GM19023 (cell line): ENCODE results near the gene PHTF2.
"Not testable (repeated sequence)": the region's sequence is repeated elsewhere in the genome, so short reads cannot be mapped to it uniquely, and the experiment has no call there.

Experiments used
- ATAC-seq: cut with Tn5 transposase; IDR thresholded peaks from one replicate; pipeline ENCODE4 v1.9.1; 2021; ENCODE audit warnings: mild to moderate bottlenecking, moderate library complexity; ENCODE audit not compliant: unreplicated experiment

PHTF2 gene

DNA sequence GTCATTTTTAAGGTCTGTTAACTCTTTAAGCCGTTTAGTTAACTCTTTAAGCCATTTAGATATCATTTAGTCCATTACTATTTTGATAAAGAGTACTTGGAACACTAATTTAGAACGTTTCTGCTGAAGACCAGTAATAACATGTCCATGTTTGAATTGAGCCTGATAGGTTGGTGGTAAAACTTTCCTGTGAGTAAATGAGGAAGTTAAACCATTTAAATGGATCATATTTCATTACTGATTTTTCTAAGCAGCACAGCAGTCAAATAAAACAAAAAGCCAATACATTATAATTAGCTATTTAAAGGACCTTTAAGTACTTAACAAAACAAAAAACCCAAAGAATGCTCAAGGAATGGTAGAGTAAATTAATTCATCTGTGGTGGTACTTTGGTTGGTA is 29.4 kb downstream of the PHTF2 start:
- no peak for ATAC-seq

DNA sequence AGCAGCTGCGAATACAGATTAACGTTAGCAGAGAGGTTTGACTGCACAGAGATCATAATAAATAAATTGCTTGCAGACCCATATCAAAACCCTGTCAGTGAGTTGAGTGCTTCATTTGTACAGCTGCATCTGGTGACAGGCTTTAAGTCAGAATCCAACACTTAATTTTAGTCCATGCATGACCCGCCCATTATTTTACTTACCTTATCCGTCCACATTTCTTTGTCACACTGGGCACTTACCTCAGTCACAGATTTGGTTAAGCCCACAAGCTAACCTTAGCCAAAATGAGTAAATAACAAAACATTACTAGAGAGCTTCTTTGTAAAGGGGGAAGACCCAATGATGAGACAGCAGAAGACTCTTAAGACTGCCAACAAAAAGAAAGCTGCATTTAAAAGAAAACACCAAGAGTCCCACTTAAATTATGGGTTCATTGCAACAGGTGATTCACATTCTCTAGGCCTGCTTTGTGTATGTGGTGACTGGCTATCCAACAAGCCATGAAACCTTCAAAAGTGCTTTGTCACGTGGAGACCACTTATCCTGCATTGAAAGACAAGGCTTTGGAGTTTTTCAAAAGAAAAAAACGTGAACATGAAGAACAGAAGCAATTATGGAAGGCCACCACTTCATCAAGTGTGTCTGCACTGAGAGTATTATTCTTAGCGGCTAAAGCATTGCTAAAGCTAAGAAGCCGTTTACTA is 32.2 kb downstream of the PHTF2 start:
- no peak for ATAC-seq

DNA sequence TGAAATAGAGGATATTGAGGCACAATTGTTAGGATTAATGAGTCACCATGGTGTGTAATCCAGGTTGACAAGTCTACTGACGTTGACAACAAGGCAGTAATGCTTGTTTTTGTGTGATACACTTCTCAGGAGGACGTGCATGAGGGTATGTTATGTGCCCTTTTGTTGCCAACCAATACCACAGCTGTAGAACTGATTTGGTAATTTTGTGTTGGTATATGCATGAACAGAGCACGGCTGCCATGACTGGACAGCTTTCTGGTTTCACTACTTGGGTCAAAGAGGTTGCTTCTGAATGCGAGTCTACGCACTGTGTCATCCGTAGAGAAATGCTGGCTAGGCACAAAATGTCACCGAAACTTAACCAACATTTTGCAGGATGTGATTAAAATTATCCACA is 32.9 kb downstream of the PHTF2 start:
- no peak for ATAC-seq

DNA sequence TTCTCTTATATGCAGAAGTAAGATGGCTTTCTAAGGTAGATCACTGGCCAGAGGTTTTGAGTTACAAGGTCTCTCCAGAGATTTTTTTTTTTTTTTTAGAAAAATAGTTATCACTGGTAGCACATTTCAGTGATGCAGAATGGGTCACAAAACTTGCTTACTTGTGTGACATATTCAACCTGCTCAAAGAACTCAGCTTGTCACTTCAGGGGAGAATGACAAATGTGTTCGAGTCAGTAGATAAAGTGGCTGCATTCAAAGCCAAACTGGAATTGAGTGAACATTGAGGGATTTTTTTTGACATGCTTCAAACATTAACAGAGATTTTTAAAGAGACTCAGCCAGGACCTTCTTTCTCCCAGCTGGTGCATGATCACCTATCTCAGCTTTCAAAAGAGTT is 33.4 kb downstream of the PHTF2 start:
- no peak for ATAC-seq

DNA sequence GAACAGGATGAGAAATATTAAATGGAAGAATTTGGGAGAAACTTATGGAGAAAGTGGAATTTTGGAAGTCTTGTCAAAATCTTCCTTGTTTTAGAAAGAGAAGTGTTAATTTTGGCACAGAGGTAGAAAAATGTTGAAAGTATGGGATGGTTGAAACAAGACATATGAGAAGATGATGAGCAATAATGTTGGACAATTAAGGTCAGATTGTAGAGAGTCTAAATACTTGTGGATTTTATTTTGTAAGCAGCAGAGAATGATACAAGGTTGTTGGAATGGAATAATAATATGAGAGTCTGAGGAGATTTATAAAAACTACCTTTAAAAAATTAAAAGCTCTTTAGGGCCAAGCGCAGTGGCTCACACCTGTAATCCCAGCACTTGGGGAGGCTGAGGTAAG is 34.6 kb downstream of the PHTF2 start:
- no peak for ATAC-seq

DNA sequence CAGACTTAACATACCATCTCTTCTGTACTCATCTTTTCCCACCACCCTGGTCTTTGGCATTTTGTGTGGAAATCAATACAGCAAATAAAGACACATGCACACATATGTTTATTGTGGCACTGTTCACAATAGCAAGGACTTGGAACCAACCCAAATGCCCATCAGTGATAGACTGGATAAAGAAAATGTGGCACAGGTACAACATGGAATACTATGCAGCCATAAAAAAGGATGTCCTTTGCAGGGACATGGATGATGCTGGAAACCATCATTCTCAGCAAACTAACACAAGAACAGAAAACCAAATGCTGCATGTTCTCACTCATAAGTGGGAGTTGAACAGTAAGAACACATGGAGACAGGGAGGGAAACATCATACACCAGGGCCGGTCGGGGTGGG is 37.9 kb downstream of the PHTF2 start:
- ATAC-seq: not testable (repeated sequence)

DNA sequence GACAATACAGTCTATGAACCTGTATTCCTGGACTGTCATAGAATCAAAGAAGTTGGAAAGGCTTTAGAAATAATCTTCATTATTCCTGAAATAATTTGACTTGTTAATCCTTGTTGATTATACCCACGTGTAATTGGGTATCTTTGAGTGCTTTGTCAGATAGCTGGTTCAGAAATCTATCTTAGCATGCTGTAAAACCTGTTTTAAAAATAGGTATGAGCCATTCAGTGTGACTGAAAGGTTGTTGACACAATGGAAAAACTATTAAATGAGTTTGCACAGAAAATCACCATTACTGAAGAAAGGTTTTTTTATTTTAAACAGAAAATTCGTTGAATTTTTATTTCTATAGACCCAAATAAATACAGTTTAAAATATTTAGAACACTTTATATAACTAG is 38.7 kb downstream of the PHTF2 start:
- no peak for ATAC-seq

DNA sequence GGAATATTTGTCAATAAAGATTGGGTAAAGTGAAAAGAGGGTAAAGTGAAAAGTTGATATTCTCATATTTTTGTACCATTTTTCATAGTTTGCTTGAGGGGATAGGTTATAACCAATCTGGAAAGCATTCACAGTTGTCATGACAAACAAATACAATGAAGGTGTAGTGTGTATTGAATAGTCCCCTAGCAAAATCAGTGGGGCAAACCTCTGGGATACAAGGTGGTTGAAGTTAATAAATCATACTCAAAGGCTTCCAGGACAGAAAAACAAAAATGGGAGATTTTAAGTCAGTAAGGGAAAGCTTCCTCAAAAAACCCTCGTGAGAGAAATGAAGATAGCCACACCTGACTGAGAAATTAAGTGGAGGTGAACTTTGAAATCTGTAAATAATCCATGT is 39.4 kb downstream of the PHTF2 start:
- ATAC-seq: no peak

DNA sequence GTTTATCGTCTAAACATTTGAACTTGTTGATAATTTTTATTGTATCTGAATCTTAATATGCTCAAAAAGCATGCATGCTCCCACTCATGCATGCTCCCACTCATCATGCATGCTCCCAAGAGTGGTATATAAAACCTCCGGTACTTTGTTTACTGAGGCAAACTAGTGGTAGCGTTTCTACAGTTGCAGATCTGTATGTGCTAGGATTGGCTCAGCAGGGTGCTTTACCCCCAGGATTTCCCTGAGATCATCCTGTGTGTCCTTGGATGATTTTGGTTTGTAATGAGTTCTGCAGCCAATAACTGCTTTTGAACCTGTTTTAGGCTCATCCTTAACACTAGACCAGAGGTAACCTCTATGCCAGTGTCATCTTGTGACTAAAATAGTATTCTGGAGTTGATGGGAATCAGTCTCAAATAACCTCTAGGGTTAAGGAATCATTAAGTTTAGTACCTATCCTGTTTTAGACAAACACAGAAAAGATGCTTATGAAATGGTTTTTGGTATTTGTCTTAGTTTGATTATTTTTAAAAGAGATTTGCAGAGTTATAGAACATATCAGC is 40.4 kb downstream of the PHTF2 start:
- ATAC-seq: no peak

DNA sequence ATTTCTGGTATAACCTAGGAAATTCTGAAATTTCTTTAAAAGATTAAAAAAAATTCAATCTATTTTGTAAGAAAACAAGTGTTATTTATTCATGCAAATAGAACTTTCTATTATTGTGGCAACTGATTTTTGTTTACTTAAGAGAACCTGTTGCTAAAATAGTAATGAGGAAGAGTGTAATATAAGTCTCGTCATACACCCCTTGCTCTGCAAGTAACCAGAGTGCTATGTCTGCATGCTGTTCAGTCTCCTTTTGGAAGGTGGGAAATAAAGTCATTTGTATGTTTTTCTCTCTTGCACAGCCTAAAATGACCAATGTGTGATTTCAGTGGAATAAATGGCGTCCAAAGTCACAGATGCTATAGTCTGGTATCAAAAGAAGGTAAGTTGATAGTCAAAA is 41.3 kb downstream of the PHTF2 start:
- ATAC-seq: no peak

DNA sequence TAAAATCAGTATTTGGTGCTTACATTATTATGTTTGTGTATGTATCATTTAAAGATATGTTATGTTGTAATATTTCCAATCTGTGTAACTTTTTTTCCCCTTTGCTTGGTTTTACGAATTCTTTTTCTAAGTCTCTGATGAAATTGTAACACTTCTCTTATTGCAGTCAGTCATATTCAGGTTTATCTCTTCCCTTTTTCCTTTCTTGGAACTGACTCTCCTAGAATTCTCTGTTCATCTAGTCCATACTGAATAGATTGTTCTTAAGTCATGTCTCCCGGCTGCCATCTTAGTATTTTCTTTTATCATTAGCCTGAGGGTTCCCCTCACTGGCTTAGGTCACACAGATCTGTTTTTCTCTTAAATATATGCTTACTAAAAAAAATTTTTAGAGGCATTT is 44.6 kb downstream of the PHTF2 start:
- ATAC-seq: no peak

DNA sequence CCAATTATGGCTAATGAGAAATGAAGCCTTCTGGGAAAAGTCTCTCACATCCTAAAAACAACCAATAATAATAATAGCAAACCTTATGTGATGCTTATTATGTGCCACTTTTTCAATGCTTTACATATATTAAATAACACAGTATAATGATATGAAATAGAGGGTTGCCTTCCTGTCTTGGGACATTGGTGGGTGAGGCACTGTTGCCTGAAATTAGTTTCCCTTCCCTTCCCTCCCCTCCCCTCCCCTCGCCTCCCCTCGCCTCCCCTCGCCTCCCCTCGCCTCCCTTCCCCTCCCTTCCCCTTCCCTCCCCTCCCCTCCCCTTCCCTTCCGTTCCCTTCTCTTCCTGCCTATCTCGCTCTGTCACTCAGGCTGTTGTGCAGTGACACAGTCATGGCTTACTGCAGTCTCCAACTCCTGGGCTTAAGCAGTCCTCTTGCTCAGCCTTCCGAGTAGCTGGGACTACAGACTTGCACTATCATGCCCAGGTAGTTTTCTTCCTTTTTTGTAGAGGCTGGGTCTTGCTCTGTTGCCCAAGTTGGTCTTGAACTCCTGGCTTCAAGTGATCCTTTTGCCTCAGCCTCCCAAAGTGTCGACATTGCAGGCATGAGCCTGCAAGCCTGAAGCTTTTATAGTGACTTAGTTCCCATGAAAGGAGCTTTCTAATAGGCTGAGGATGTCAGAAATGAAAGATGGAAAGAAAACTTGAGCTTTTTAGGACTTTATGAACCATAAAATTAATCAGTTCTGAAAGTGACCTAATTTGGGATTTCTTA is 47.9 kb downstream of the PHTF2 start:
- ATAC-seq: no peak

DNA sequence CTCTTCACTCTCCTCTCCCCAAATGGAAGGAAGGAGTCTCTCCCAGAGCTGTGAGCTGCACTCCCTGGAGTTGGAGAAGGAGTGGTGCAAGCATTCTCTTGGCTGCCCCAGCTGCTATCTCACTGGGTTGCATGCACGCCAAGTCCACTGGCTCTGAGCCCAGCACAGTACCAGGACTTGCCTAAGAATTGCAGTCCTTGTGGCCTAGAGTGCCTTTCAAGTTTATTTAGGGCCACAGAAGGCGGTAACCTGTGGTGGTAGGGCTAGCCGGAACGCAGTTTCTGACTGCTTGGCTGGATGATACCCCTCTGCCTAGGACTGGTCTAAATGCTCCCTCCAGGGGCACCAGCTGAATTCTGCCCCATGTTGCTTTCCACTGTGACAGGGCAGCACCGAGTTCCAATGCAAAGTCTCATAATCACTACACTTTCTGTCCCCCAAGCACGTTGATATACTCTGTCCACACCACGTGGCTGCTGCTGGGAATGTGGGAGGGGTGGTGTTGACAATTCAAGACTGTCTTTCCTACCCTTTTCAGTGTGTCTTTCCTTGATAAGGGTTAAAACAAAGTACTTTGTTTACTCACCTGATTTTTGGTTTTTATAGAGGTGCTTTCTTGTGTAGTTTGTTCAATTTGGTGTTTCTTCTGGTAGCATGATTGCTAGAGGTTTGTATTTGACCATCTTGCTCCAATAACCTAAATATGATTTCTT is 57.0 kb downstream of the PHTF2 start:
- ATAC-seq: no peak

DNA sequence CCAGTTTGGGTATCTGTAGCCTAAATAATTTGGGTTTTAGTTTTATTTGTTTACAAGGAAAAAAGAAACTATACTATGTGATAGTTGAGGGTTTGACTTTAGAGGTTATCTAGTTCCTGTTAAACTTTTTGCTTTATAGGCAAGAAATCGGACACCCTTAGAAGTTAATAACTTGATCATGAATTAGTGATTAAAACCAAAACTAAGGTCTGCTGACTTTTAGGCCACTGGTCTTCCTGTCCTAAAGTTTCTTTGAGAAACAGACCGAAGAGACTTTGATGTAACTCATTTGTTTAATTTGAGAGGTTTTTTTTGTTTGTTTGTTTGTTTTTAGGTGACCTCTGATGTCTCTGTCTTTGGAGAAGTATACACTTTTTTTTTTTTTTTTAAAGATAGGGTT is 59.7 kb downstream of the PHTF2 start:
- peak; percentile 52 for ATAC-seq

DNA sequence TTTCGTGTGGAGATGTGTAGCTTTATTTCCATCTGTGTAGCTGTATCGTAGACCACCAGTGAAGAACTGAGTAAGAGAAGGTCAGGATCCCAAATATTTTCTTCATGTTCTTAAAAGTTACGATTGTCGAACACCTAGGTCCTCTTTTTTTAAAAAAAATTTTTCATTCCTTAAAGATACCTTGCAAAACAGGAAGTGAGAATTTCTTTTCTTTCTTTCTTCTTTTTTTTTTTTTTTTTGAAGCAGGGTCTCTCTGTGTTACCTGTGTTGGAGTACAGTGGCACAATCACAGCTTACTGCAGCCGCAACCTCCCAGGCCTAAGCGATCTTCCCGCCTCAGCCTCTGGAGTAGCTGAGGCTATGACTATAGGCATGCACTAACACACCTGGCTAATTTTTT is 60.8 kb downstream of the PHTF2 start:
- no peak for ATAC-seq

DNA sequence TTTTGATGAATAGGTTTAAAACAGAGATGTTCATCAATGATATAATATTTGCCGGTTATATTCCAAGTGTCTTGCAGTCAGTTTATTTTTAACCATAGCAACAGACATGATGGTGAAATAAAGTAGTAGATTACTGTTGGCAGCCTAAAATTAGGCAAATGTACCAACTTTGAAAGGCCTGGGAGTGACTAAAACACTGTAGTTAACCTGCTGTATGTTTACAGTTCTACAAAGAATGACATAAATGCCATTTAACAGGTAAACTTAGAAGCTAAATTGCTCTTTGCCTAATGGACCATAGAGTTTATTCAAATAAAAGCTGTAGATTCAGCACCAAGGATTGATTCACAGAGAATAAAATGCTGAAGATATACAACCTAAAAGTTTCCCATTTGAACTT is 64.1 kb downstream of the PHTF2 start:
- ATAC-seq: no peak

DNA sequence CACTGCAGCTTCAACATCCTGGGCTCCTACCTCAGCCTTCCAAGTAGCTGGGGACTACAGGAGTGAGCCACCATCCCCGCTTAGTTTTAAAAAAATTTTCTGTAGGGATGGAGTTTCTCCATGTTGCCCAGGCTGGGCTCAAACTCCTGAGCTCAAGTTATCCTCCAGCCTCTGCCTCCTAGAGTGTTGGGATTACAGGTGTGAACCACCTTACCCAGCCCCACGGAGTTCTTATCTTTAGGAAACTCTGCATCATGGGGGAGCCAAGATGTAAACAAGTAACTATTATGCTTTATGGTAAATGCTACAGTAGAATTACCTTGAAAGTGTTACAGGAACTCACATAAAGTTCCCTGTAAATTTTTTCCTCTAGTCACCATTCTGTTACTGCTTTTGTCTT is 65.3 kb downstream of the PHTF2 start:
- no peak for ATAC-seq

DNA sequence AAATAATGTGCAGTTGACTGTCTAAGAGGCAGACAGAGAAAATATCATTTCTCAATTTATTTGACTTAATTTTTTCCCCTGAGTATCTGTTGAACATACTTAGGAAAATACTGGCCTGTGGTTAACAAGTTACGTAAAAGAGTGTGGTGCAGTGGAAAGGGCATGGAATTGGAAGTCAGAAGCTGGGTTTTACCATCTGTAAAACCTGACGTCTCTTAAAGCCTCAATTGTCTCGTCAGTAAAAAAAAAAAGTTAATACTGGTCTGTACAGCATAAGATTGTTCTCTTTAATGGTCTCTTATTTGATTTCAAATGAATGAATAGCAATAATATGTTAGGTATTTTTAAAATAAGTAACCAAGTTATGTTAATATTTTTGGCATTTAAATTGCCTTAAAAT is 67.8 kb downstream of the PHTF2 start:
- ATAC-seq: no peak

DNA sequence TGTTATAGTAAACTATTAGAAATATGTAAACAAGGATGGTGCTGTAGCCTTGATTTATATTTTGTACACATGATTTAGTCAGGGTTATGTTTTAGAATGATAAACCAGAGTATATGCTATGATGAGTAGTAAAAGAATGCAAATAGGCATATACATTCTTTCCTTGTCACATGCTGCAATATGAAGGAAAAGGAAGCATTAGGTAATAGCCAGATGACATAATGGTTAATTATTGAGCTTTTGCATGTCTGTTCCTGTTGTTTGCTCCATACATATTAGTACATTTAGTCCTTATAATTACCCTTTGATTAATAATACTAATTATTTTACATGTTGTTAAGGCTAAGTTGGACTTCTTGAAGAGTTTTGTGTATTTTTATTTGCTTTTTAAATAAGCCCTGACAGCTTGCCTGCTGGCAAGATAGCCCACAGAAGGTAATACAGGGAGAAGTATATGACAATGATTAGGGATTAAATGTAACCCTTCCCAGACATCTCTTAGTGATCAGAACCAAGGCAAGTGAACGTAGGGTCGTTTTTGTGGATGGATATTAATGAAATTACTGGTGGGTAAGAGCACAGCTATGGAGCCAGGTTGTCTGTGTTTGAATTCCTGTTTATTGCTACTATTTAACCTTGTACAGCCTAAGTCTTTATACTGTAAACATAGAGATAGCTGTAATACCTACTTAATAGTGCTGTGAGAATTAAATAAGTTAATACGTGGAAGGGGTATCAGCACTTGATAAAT is 68.4 kb downstream of the PHTF2 start:
- no peak for ATAC-seq

DNA sequence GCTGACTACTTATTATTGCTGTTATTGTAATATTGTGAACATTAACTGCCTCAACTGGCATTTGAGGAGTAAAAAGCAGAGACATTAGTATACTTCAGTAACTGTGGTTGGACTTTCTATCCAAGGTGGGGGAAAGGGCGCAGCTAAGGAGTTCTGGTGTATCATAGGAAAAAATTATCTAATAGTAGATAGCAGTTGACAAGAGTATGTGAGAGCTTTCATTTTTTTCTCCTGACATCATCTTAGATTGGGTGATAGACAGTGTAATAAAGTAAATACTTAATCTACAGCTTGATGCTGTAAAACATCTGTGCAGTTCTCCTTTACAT is 68.9 kb downstream of the PHTF2 start:
- ATAC-seq: no peak

DNA sequence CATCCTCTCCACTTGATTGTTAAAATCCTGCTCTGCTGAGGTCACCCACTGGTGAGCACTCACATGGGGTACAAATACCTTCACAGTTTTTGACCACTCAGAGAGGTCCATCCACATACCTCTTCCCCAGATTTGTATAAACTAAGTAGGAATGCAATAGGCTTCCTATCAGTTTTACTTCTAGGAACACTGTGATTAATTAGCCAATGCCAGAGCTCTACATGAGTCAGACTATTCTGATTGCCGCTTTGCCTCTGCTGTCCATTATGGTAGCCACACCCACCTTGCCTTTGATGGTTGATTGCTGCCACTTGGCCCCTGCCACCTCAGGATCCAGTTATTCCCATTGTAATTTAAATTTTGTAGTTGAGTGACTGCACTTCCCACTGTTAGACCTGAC is 73.7 kb downstream of the PHTF2 start:
- not testable (repeated sequence) for ATAC-seq
